SK-MEL-5 (cell line): ENCODE data around the gene FAM13B. TPM values are rescaled to one million over a fixed set of nuclear protein-coding genes. Genes with fewer than 3 reads are reported as not detected.
A peak's percentile ranks its signal among the peaks of the same experiment; 100 is the strongest.
"Not testable (repeated sequence)": the region's sequence is repeated elsewhere in the genome, so short reads cannot be mapped to it uniquely, and the experiment has no call there.

Experiments used
- DNase-seq: peaks from one replicate; pipeline ENCODE4 v3.0.0-alpha.2; 2016; ENCODE audit warnings: low read depth, low spot score
- in situ Hi-C: cut with HindIII; loops from 2 replicates; pipeline ENCODE4 v1.10.0; 2016; ENCODE audit warnings: low sequenced_read_pairs, high pct_unique_total_duplicates, low pct_unique_long_range_greater_than_20kb
- total RNA-seq: library from RNA; depleted of rRNA; stranded (reverse); fragments of >200 nt; shearing (Covaris generic); gene quantifications from 2 replicates; pipeline ENCODE4 v1.2.3, GENCODE V29; 2014

Gene FAM13B
- total RNA-seq, 1 experiment from 2014 or later: 22.7 TPM

- no peak for DNase-seq
- in situ Hi-C loops: no loop called here
Observed at GRCh38 chr5:138037907-138038633, 5.2 kb upstream of the FAM13B start.

GRCh38 chr5:138037271-138037670 is 4.4 kb upstream of the FAM13B start:
- no peak for DNase-seq
- in situ Hi-C loops: no loop called here

GRCh38 chr5:138035605-138036537 is 3.0 kb upstream of the FAM13B start:
- peak; percentile 94 for DNase-seq
- in situ Hi-C loops: no loop called here

- DNase-seq: no peak
- in situ Hi-C loops: no loop called here
Observed at GRCh38 chr5:138033907-138034306, 1.0 kb upstream of the FAM13B start.

- no peak for DNase-seq
- in situ Hi-C loops: no loop called here
Observed at GRCh38 chr5:138033386-138033808, 518 bp upstream of the FAM13B start.

- in situ Hi-C loops: no loop called here
- DNase-seq: no peak
Observed at GRCh38 chr5:138032028-138032571, 779 bp downstream of the FAM13B start.

- DNase-seq: no peak
- in situ Hi-C loops: no loop called here
Observed at GRCh38 chr5:138029944-138030343, 2.9 kb downstream of the FAM13B start.

- no peak for DNase-seq
- in situ Hi-C loops: no loop called here
Observed at GRCh38 chr5:138029501-138029900, 3.4 kb downstream of the FAM13B start.

- in situ Hi-C loops: no loop called here
- DNase-seq: no peak
Observed at GRCh38 chr5:138028971-138029365, 3.9 kb downstream of the FAM13B start.

- DNase-seq, in situ Hi-C loops: not testable (repeated sequence)
Observed at GRCh38 chr5:138028262-138028970, 4.5 kb downstream of the FAM13B start.

GRCh38 chr5:138026793-138027192 is 6.1 kb downstream of the FAM13B start:
- in situ Hi-C loops, DNase-seq: not testable (repeated sequence)

GRCh38 chr5:138025285-138025684 is 7.6 kb downstream of the FAM13B start:
- DNase-seq: no peak
- in situ Hi-C loops: no loop called here

- DNase-seq: no peak
- in situ Hi-C loops: no loop called here
Observed at GRCh38 chr5:138024117-138024516, 8.8 kb downstream of the FAM13B start.

GRCh38 chr5:138022912-138023311 is 10.0 kb downstream of the FAM13B start:
- in situ Hi-C loops: no loop called here
- DNase-seq: no peak

GRCh38 chr5:138021771-138022170 is 11.1 kb downstream of the FAM13B start:
- in situ Hi-C loops: no loop called here
- no peak for DNase-seq

GRCh38 chr5:138018849-138019248 is 14.0 kb downstream of the FAM13B start:
- in situ Hi-C loops: no loop called here

GRCh38 chr5:138015916-138016315 is 17.0 kb downstream of the FAM13B start:
- in situ Hi-C loops: no loop called here
- DNase-seq: no peak

More at GRCh38 chr5:138018849-138019248, 14.0 kb downstream of the FAM13B start:
- peak; percentile 55 for DNase-seq

GRCh38 chr5:138011991-138012390 is 20.9 kb downstream of the FAM13B start:
- in situ Hi-C loops: no loop called here
- no peak for DNase-seq
